NCI-H526 (cell line): ENCODE data around the gene TAS2R41.
"Not testable (repeated sequence)": the region's sequence is repeated elsewhere in the genome, so short reads cannot be mapped to it uniquely, and the experiment has no call there.

Experiments
- DNase-seq, 2 experiments: peaks; one replicate each; lab custom pipeline; 2025; lab: John Stamatoyannopoulos, UW

TAS2R41 gene

DNA sequence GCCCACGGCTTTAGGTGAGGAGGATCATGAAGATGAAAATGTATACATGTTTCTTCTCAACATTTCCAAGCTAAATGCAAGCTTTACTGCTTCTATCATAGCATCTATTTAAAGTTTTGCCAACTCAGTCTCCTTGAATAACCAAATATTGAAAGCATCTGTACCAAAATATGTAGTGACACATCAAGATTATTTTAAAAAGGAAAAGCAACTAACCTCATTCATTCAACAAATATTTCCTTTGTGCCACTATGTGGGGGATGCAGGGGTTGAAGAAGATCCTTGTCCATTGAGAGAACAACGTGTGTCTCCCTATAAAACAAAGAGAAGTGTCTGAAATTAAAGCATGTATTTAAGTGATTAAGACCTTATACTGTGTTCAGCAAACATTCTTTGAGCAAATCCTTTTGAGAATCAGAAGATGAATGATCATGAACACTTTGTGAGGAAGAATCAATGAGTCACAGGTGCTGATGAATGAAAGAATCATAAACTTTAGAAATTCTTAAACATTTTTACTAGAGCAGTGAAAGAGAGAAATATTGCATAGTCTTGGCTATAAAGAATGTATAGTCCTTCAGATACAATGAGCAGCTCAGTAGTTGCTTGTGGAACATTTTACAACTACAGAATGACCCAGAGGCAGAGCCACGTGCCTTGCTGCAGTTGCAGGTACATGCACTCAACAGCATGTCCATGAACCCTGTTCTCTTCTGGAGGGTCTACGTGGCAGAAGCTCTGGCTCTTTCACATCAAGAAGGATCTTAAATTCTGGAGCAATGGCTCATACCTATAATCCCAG is 20.5 kb upstream of the TAS2R41 start:
- DNase-seq = no peak

DNA sequence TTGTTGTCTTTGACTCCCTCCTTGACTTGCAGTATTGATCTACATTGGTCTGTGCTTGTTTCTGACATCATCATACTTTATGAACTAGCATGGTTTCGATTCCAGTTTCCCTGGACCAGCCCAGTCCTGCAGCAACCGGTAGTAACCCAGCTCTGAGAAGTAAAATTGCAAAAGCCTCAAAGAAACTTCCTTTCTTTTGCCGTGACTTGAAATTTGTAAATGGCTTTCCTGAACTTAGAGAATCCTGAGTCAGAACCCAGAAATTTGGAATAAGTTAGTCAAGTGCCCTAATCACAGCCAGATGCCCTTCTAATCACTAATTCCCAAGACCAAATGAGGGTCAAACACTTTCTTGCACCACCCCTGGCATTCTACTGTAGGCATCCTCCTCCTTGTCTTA is 19.4 kb upstream of the TAS2R41 start:
- DNase-seq = no peak

DNA sequence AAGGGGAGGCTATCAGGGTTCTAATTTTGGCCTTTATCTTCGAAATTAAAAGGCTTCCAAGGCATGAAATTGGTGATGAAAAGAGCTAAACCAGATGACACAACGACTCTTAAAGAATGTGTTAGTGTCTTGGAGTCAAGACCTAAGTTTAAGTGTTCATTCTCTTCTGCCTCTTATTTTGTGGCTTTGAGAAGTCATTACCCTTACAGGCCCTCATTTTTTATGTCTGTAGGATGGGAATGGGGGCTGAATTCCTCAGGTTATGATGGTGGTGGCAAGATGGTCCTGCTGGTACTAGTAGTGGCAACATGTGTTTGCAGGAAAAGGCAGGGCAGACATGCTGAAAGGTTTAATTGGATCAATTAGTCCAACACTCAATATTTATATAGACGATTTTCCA is 19.0 kb upstream of the TAS2R41 start:
- no peak for DNase-seq

DNA sequence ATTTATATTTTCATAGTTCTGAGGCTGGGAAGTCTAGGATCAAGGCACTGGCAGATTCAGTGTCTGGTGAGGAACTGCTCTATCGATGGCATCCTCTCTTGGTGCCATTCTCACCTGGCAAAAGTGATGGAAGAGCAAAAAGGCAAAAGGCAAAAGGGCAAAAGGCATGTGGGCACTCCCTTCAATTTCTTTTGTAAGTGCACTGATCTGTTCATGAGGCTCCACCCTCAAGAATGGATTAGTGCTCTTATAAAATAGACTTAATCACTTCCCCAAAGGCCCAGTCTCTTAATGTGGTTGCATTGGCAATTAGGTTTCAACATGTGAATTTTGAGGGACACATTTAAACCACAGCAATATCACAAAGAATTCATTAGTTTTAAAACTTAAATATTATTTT is 18.3 kb upstream of the TAS2R41 start:
- DNase-seq = no peak

DNA sequence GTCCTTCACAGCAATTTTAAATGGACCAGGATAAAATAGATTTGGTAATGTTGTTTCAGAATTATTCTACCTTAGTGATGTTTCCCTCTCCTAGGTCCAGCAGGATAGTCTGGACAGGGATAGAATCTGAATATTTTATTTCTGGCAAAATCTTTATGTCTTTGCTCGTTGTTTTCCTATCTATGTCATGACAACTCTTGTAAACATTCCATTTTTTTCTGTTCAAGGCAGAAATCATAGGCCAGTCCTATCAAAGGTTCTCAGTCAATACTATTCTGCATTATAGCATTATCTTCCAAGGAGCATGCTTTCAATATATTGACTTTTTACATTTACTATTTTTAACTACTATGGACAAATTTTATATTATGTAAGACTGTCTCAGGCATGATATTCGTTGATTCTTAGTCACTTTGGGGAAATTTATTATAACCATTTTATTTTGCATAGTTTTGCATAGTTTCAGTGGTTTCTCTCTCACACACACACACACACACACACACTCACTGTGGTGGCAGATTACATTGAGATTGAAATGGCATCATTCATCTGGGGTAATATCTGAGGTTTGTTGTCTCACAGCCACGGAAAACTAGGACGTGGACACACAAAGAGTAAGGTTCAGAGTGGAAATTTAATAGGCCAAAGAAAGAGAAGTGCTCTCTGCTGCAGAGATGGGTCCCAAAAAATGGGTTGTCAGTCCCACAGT is 17.2 kb upstream of the TAS2R41 start:
- DNase-seq = peak; percentile 44 to 70

DNA sequence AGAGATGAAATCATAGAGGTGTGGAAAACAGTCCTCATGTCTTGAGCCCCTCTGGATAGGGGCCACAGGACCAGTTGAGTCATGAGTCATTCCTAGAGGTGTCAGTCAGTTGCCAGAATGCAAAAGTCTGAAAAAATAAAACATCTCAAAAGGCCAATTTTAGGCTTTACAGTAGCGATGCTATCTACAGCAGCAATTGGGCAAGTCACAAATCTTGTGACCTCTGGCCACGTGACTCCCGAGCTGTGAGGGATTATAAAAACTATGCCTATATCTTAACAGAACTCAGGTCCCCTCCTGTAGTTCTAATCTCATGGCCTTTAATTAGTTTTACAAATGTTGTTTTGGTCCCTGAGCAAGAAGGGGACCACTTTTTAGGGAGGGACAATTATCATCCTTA is 15.6 kb upstream of the TAS2R41 start:
- DNase-seq = no peak

DNA sequence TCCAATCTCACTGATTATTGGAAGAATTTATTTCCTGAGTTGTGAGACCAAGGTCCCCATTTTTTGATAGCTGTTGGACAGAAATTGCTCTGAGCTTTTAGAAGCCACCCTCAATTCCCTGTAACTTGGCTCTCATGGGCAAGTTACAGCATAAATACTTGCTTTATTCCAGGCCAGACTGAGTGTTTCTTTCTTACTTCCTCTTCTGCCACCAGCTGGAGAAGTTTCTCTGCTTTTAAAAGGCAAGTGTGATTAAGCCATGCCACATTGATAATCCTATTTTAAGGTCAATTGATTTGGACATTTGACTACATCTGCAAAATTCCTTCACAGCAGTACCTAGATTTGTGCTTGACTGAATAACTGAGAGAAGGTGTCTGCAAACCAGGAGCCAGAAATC is 14.1 kb upstream of the TAS2R41 start:
- DNase-seq = no peak

DNA sequence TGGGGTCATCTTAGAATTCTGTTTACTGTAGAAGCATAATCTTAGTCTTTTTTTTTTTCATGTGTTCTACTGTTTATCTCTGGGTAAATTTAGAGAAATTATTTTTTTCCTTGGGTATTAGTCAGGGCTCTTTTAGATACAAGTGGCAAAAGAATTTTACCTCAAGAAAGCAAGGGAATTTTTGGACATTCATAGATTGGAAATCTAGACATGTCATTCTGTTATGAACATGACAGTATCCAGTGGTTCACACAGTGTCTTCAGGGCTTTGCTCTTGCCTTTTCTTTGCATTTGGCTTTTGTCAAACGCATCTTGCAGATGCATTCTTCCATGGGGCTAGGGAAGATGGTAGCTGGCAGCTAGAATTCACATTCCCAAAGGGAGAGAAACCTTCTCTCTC is 13.7 kb upstream of the TAS2R41 start:
- DNase-seq = no peak

DNA sequence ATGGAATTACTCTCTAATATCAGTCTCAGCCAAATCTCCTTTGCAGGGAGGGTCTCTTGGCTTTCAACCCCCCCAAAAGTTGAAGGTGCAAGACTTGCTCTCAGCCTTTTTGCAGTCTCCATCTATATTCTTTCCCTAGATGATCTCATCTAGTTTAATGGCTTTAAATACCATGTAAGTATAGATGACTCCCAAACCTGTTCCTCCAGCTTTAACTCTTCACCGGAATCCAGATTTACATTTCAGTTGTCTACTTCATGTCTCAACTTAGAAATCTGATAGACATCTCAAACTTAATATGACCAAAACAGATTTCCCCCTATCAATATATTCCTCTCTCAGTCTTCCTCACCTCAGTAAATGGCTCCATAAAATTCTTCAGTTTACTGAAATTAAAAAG is 9.9 kb upstream of the TAS2R41 start:
- peak in 1 of 2 experiments; percentile 22 for DNase-seq

DNA sequence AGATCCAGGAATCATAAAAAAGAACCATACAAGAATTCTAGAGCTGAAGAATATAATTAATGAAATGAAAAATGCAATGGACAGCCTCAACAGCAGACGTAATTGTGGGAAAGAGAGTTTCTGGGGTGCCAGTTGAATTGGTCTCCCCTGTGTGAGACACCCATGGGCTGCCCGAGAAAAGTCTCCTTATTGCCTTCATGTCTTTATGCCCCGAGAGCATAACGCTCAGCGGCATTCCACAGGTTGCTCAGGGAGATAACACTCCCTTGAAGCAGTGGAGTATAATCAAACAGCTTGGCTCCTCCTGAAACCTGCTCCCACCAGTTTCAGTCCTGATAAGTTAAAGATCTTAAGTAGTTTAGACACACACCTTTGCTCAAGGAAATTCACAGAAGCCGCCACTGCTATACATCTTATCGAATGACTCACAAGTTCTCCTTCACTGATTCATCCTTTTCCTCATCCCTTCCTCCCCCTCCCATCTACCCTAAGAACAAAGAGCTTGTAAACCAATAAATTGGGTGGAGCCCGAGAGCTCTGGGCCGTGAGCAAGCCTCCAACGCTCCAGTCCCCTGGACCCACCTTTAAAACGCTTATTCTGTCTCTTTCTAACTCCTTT is 5.5 kb upstream of the TAS2R41 start:
- DNase-seq = not testable (repeated sequence)

DNA sequence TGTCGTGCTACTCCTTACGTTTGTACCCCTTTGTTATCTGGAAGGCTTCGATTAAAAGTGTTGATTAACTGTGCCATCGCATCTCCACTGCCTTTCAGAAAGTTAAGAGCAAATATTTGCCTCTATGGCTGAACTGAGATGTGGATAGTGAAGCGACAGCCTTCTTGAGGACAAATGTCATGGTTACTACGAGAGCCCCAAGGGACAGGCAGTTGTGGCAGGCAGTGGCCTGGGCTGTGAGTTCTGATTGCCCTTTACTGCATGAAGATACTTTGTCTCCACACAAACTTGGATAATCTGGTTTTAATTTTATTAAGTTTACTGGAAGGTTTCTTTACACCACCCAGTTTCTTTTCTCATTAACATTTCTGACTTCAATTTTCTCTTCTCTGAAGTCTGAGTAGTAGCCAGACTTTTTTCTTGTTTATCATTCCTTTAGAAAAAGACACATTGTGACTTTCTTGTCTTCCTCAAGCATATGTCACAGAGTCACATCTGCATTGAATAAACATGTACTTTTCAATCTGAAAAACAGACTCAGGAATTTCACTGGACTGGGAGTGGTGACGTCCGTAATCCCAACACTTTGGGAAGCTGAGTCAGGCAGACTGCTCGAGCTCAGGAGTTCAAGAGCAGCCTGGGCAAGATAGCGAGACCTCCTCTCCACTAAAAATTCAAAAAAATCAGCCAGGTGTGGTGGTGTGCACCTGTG is 1.5 kb downstream of the TAS2R41 start:
- DNase-seq = no peak

DNA sequence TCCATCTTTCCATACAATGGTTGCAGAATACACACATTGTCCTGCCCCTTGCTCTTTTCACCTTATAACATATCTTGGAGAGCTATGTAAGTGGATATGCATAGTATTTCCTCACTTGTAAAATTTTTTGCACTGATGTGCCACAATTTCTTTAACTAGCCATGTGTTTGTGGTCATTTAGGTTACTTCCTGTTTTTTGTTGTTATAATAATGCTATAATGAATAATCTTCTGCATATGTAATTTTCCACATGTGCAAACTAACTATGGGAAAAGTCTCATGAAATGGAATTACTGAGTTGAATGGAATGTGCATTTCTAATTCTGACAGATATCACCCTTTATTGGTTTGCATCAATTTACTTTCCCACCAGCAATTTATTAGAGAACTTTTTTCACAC is 2.8 kb downstream of the TAS2R41 start:
- DNase-seq = no peak

DNA sequence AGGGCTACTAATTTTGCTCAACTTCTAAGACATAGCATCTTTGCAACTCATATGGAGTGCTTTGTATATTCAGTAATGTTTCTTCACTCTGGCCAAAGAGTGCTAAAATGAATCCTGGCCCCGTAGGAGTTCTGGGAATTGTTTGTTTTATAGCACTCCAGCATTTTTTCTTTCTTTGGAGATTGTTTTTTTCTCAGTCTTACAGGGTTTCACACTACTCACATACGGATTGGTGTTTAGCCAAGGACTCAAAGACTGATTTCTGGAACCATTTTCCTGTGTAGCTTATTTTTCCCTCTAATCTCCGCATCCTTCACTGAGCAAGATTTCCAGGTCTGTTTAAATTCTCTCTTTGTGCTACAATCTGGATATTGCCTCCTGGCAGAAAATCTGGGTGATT is 6.4 kb downstream of the TAS2R41 start:
- DNase-seq = no peak

DNA sequence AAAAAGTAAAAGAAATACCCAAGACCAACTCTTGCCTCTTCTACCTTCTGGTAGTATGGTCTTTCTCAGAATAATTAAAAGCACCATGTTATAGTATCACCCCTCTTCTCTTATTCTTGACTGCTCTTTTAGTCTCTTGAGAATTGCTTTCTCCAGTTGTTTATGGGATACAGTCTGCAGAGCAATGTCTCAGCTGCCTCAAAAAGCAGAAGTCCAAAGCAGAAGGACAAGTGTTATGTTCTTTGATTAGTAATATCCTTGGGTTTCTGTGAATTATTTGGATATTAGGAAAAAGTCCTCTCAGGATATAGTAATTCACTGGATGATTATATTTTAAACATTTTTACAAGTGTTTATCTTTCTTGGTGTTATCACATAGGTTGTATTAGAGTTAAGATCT is 7.4 kb downstream of the TAS2R41 start:
- DNase-seq = no peak

DNA sequence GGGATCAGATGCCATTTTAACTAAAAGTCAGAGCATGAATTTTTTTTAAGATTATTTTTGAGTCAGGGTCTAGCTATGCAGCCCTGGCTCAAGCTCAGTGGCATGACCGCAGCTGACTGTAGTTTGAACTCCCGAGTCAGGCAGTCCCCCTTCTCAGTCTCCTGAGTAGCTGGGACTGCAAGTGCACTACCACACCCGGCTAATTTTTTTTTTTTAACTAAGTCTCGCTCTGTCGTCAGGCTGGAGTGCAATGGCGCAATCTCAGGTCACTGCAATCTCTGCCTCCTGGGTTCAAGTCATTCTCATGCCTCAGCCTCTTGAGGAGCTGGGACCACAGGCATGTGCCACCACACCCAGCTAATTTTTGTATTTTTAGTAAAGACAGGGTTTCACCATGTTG is 7.8 kb downstream of the TAS2R41 start:
- DNase-seq = no peak

DNA sequence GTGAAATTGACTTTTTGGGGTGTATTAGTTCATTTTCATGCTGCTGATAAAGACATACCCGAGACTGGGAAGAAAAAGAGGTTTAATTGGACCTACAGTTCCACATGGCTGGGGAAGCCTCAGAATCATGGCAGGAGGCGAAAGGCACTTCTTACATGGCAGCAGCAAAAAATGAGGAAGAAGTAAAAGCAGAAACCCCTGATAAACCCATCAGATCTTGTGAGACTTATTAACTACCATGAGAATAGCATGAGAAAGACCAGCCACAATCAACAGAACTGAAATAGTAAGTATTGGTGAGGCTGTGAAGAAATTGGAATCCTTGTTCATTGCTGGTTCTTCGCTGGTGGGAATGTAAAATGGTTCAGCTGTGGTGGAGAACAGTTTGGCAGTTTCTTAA is 8.6 kb downstream of the TAS2R41 start:
- not testable (repeated sequence) for DNase-seq

DNA sequence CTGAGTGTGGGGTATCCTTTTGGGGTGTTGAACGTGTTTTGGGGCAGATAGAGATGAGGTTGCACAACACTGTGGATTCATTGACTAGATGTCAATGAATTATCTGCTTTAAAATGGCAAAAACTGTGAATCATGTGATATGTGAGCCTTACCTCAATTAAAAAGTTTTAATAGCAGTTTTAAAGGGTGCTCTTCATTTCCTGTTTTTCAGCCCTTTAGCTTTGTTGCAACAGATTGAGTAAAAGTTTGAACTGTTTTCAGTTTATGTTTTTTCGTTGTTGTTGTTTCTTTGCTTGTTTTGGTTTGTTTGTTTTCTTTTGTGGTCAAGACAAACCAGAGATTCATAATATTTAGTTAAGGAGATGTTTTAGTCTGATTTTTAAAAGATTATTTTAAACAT is 9.4 kb downstream of the TAS2R41 start:
- DNase-seq = no peak

DNA sequence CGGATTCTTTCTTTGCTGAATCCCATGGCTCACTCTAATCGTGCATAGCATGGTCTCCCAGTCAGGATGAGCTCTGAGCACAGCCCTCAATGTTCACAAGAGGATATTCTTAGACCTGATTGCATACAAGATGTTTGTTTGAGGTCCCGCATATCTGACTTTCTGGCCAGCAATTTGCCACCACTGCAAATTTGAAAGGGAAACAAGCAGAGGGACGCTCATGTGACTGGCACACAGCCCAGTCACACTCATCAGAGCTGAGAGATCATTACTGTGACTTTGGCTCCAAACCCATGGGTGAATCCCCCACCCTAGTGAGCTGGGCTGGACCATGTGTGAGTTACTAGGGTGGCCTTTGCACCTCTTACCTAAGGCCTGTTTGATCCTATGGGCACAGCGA is 9.9 kb downstream of the TAS2R41 start:
- DNase-seq = no peak

DNA sequence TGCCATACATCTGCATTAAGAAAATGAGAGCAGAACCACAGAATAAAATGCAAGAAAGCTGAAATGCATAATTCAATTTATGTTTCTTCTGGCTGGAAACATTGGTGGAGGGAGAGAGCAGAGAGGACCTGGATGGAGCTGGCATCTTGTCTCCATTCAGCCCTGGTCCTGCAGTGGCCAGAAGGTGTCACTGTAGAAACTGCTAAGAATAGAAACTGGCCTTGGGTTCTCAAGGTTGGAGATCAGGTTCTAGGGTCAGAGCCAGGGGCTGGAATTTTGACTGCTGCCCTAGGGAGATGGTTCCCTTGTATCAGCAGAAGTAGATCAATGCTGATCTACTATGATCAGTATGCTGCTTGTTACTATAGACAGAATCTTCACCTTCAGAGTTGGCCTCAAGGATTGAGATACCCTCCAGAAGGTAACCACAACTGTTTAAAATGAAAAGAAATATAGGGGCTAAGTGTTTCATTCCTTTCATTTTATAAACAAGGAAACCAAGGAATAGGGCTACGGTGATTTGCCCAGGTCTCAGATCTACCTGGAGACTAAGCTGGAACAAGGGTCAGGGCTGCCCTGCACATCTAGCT is 13.1 kb downstream of the TAS2R41 start:
- DNase-seq = peak in 1 of 2 experiments; percentile 39

DNA sequence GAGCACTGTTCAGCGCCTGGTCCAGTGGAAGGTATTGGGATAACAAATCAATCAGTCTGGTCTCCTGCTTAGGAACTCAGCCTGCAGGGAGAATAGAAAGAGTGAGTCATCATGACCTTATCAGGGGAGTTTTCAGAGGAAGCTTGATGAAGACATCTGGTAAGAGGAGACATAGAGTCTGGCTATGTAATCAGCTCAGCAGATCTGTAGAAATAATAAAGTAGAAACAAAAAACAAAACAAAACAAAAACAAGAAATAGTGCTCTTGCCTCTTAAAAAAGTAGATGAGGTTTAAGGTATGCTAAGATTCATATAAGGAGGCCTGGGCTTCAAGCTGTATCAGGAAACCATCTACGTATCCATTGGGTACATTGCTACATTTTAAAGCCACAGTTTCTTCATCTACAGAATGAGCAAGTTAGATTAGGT is 14.4 kb downstream of the TAS2R41 start:
- DNase-seq = no peak

DNA sequence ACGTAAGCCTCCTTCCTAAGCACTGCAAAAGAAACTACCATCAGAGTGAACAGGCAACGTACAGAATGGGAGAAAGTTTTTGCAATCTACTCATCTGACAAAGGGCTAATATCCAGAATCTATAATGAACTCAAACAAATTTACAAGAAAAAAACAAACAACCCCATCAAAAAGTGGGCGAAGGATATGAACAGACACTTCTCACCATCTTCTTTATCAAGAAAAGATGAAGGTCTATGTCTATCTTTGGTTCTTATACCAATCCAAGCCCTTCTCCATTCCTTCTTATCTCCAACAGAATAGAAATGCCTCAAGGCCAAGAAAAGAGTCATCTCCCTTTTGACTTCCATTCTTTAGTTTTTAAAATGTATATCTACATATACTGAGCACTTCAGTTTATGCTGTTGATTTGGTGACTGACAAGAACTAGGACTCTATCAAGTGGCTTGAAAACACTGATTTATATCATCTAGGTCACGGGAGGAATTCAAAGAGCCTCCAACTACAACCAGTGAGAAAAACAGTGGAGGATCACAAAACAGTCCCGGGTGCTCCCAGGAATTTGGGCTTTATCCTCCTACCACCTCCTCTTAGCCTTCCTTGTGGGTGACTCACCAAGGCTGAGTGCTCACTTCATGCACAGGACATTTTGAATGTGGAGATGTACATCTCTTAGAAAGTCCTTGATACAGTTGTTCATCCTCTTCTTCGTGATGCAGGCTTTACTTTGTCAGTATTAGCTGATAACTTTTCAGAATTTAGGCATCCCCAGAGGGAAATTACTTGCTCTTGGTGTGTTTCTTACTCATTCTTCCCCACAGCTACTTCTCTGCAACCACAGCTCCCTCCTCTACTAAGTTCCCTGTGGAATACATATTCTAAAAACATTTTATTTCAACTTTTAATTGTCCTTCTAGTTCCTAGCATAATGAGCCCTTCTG is 15.4 kb downstream of the TAS2R41 start:
- no peak for DNase-seq
